ENCODE data around the gene PRR23E.

PRR23E gene

GRCh38 chr3:127152684-127153505 is 40.0 kb upstream of the PRR23E start:
- H3K27me3 ChIP-seq (replicated peaks; ENCODE audit: control insufficient read depth, insufficient read depth, low read length, poor library complexity, severe bottlenecking): no peaks in the 10 kb centered on the region
- H3K9me3 ChIP-seq (ENCODE audit: control insufficient read depth, low read length): no peaks in the 10 kb centered on the region
- no peak for DNase-seq
- no peaks in the 10 kb centered on the region for H3K36me3 ChIP-seq (ENCODE audit: control insufficient read depth, insufficient read depth, low read length)
- no peaks in the 10 kb centered on the region for H3K4me1 ChIP-seq (ENCODE audit: control insufficient read depth, insufficient read depth, low read length, poor library complexity, severe bottlenecking)
- H3K4me3 ChIP-seq (ENCODE audit: insufficient read depth, low read depth, low read length, poor library complexity, severe bottlenecking): no peak overlapping the region
- H3K27ac ChIP-seq (ENCODE audit: insufficient read depth, low read length, poor library complexity, severe bottlenecking): no peak overlapping the region

- H3K4me1 ChIP-seq (ENCODE audit: control insufficient read depth, insufficient read depth, low read length, poor library complexity, severe bottlenecking): no peaks in the 10 kb centered on the region
- DNase-seq: no peak
- no peak overlapping the region for H3K27ac ChIP-seq (ENCODE audit: insufficient read depth, low read length, poor library complexity, severe bottlenecking)
- H3K9me3 ChIP-seq (ENCODE audit: control insufficient read depth, low read length): no peaks in the 10 kb centered on the region
- H3K4me3 ChIP-seq (ENCODE audit: insufficient read depth, low read depth, low read length, poor library complexity, severe bottlenecking): no peak overlapping the region
- no peaks in the 10 kb centered on the region for H3K36me3 ChIP-seq (ENCODE audit: control insufficient read depth, insufficient read depth, low read length)
- H3K27me3 ChIP-seq (replicated peaks; ENCODE audit: control insufficient read depth, insufficient read depth, low read length, poor library complexity, severe bottlenecking): no peaks in the 10 kb centered on the region
These were observed 39.5 kb upstream of the PRR23E start for GRCh38 chr3:127153506-127153815.

- Histone ChIP-seq H3K27ac (ENCODE audit: insufficient read depth, low read length, poor library complexity, severe bottlenecking) (no peak overlapping the region), H3K9me3 (ENCODE audit: control insufficient read depth, low read length) (no peaks in the 10 kb centered on the region), H3K4me1 (ENCODE audit: control insufficient read depth, insufficient read depth, low read length, poor library complexity, severe bottlenecking) (no peaks in the 10 kb centered on the region), H3K4me3 (ENCODE audit: insufficient read depth, low read depth, low read length, poor library complexity, severe bottlenecking) (no peak overlapping the region), H3K36me3 (ENCODE audit: control insufficient read depth, insufficient read depth, low read length) (no peaks in the 10 kb centered on the region), H3K27me3 (replicated peaks; ENCODE audit: control insufficient read depth, insufficient read depth, low read length, poor library complexity, severe bottlenecking) (peaks cover 4% of the 10 kb centered on the region)
- DNase-seq: no peak
These were observed 36.4 kb upstream of the PRR23E start for GRCh38 chr3:127156338-127157050.

DNA sequence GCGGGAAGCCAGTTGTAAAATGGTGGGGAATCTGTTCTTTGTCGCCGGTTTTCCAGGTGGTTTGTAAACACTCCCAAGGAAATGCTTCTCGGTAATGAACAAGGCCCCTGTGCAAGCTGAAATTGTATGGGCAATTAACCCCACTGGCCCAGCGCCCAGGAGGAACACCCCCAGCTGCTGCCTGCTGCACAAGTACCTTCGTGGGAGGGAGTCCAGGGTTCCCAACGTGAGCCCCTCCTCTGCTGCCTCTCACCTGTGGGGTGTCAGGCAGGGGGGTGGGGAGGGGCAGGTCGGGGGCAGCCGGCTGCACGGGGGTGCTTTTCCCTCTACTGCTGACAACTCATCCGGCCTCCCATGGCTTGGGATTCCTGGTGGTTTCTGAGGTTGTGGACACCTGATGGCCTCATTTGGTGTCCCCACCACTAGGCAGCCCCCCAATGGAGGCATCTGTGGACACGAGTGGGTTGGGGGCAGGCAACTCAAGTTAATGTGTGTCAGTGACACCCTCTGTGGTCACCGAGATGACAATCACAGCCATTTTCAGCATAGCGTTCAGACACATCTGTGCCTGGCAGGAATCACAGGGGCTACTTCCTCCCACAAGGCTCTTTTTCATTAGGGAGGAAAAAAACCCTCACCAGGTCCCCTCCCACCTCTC is 35.6 kb upstream of the PRR23E start:
- peaks cover 4% of the 10 kb centered on the region for H3K27me3 ChIP-seq (replicated peaks; ENCODE audit: control insufficient read depth, insufficient read depth, low read length, poor library complexity, severe bottlenecking)
- no peak for DNase-seq
- no peaks in the 10 kb centered on the region for H3K9me3 ChIP-seq (ENCODE audit: control insufficient read depth, low read length)
- no peaks in the 10 kb centered on the region for H3K36me3 ChIP-seq (ENCODE audit: control insufficient read depth, insufficient read depth, low read length)
- no peak overlapping the region for H3K4me3 ChIP-seq (ENCODE audit: insufficient read depth, low read depth, low read length, poor library complexity, severe bottlenecking)
- no peak overlapping the region for H3K27ac ChIP-seq (ENCODE audit: insufficient read depth, low read length, poor library complexity, severe bottlenecking)
- H3K4me1 ChIP-seq (ENCODE audit: control insufficient read depth, insufficient read depth, low read length, poor library complexity, severe bottlenecking): no peaks in the 10 kb centered on the region

DNA sequence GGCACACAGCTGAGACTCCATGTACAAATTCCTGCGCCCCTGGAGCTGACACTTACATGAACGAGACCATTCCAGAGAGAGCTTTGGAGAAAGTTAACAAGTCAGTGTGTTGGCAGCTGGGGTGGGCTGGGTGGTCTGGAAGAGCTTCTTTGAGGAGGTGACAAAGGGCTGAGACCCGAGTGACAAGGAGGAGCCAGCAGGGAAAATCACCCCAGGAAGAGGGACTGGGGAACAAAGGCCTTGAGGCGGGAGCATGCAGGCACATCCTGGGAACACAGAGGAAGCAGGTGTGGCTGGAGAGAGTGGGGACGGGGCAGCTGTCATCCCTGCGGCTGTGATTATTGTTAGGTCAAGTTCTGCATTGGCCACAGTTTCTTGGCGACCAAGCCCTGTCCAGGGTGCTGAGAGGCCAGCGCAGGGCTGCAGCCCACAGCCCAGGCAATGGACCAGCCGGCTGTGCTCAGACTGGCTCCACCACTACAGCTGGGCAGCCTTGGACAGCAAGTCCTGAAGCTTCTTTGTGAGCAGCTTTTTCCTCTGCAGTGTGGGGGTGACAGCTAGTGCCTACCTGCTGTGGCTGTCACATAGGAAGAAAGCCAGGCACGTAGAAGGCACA is 34.2 kb upstream of the PRR23E start:
- no peak for DNase-seq
- Histone ChIP-seq H3K9me3 (ENCODE audit: control insufficient read depth, low read length) (no peaks in the 10 kb centered on the region), H3K27me3 (replicated peaks; ENCODE audit: control insufficient read depth, insufficient read depth, low read length, poor library complexity, severe bottlenecking) (peaks cover 4% of the 10 kb centered on the region)

DNA sequence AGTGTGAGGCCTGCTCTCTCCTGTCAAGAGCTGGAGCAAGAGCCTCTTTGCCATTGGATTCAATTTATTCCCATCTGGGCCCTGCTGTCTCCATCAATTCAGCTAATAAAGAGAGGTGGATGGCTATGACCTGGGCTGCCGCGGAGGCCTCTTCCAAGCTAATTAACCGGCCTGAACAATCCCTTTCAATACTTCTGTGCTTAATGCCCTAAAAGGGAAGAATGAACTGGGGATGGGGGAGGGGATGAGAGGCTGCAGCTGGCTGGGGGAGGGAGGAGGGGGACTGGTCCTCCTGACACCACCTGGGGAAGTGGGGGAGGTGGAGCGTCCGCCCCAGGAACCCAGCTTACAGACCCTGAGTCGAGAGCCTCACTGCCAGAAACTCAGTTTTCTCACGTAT is 33.4 kb upstream of the PRR23E start:
- no peak for DNase-seq
- no peaks in the 10 kb centered on the region for H3K36me3 ChIP-seq (ENCODE audit: control insufficient read depth, insufficient read depth, low read length)
- no peaks in the 10 kb centered on the region for H3K9me3 ChIP-seq (ENCODE audit: control insufficient read depth, low read length)
- H3K27me3 ChIP-seq (replicated peaks; ENCODE audit: control insufficient read depth, insufficient read depth, low read length, poor library complexity, severe bottlenecking): peaks cover 4% of the 10 kb centered on the region
- H3K4me1 ChIP-seq (ENCODE audit: control insufficient read depth, insufficient read depth, low read length, poor library complexity, severe bottlenecking): no peaks in the 10 kb centered on the region
- H3K4me3 ChIP-seq (ENCODE audit: insufficient read depth, low read depth, low read length, poor library complexity, severe bottlenecking): no peak overlapping the region
- no peak overlapping the region for H3K27ac ChIP-seq (ENCODE audit: insufficient read depth, low read length, poor library complexity, severe bottlenecking)

More for the DNA sequence above, 34.2 kb upstream of the PRR23E start:
- Histone ChIP-seq H3K36me3 (ENCODE audit: control insufficient read depth, insufficient read depth, low read length) (no peaks in the 10 kb centered on the region), H3K4me3 (ENCODE audit: insufficient read depth, low read depth, low read length, poor library complexity, severe bottlenecking) (no peak overlapping the region), H3K27ac (ENCODE audit: insufficient read depth, low read length, poor library complexity, severe bottlenecking) (no peak overlapping the region), H3K4me1 (ENCODE audit: control insufficient read depth, insufficient read depth, low read length, poor library complexity, severe bottlenecking) (no peaks in the 10 kb centered on the region)

DNA sequence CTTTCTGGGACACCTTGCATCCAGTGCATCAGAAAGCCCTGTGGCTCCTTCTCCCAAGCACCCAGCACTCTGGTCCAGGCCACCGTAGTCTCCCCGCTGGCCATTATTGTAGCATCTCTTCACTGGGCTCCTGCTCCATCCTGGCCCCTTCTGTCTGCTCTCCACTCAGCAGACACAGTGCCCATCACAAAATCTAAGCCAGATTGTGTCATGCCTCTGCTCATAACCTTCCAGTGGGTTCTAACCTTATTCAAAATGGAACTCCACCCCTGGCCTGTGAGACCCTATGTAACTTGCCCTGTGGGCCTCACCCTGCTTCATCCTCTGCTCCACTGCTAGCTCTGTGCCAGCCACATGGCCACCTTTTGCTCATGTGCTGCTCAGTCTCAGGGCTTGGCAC is 31.7 kb upstream of the PRR23E start:
- Histone ChIP-seq H3K4me1 (ENCODE audit: control insufficient read depth, insufficient read depth, low read length, poor library complexity, severe bottlenecking) (no peaks in the 10 kb centered on the region), H3K9me3 (ENCODE audit: control insufficient read depth, low read length) (no peaks in the 10 kb centered on the region), H3K4me3 (ENCODE audit: insufficient read depth, low read depth, low read length, poor library complexity, severe bottlenecking) (no peak overlapping the region), H3K27me3 (replicated peaks; ENCODE audit: control insufficient read depth, insufficient read depth, low read length, poor library complexity, severe bottlenecking) (peaks cover 4% of the 10 kb centered on the region), H3K36me3 (ENCODE audit: control insufficient read depth, insufficient read depth, low read length) (no peaks in the 10 kb centered on the region), H3K27ac (ENCODE audit: insufficient read depth, low read length, poor library complexity, severe bottlenecking) (no peak overlapping the region)
- no peak for DNase-seq

GRCh38 chr3:127161973-127162579 is 30.9 kb upstream of the PRR23E start:
- Histone ChIP-seq H3K9me3 (ENCODE audit: control insufficient read depth, low read length) (no peaks in the 10 kb centered on the region), H3K4me1 (ENCODE audit: control insufficient read depth, insufficient read depth, low read length, poor library complexity, severe bottlenecking) (no peaks in the 10 kb centered on the region), H3K36me3 (ENCODE audit: control insufficient read depth, insufficient read depth, low read length) (no peaks in the 10 kb centered on the region), H3K27me3 (replicated peaks; ENCODE audit: control insufficient read depth, insufficient read depth, low read length, poor library complexity, severe bottlenecking) (peaks cover 4% of the 10 kb centered on the region), H3K27ac (ENCODE audit: insufficient read depth, low read length, poor library complexity, severe bottlenecking) (no peak overlapping the region), H3K4me3 (ENCODE audit: insufficient read depth, low read depth, low read length, poor library complexity, severe bottlenecking) (no peak overlapping the region)
- DNase-seq: no peak

DNA sequence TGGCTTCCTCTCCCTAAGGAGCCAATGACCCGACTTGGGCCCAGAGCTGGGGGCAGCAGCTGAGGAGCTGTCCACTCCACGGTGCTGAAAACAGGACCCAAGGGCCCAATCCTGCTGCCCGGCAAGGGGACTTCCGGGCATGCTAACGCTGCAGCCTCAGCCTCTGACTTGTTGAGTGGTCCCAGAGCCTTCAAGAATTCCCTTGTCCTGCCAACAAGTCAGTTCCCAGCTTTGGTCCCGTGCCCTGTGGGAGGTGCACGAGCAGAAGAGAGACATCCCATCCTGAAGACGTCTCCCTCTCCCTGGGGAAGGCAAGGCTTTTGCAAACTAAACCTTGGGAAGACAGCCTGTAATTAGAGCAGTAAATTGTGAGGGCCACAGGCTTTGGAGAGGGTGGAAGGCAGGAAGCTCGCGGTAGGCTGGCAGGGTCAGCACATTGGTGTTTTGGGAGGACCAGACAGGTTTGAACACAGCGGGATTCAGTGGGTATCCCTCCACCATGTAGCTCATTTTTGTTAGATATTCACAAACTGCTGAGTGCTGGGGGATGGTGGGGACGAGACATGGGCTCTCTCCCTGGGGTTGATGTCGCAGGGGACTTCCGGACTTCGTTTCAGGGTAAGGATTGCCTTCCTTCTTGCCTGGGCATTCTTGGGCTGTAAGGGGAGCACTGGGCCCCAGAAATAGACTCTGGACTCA is 29.8 kb upstream of the PRR23E start:
- no peak overlapping the region for H3K27ac ChIP-seq (ENCODE audit: insufficient read depth, low read length, poor library complexity, severe bottlenecking)
- H3K27me3 ChIP-seq (replicated peaks; ENCODE audit: control insufficient read depth, insufficient read depth, low read length, poor library complexity, severe bottlenecking): peaks cover 4% of the 10 kb centered on the region
- H3K4me1 ChIP-seq (ENCODE audit: control insufficient read depth, insufficient read depth, low read length, poor library complexity, severe bottlenecking): no peaks in the 10 kb centered on the region
- H3K9me3 ChIP-seq (ENCODE audit: control insufficient read depth, low read length): no peaks in the 10 kb centered on the region
- no peak for DNase-seq
- H3K36me3 ChIP-seq (ENCODE audit: control insufficient read depth, insufficient read depth, low read length): no peaks in the 10 kb centered on the region
- H3K4me3 ChIP-seq (ENCODE audit: insufficient read depth, low read depth, low read length, poor library complexity, severe bottlenecking): no peak overlapping the region

Measured in effector memory CD4-positive, alpha-beta T cell (primary cell).